Osteoblast (primary cell): ENCODE measurements around the gene SNX15. TPM values are rescaled to one million over a fixed set of nuclear protein-coding genes. Genes with fewer than 3 reads are reported as not detected.

ENCODE experiments used
- DNase-seq: peaks from one replicate; pipeline ENCODE4 v3.0.0; 2011; ENCODE audit warnings: low spot score, mixed read lengths; ENCODE audit not compliant: insufficient read length; ENCODE audit errors: missing footprints
- H2AFZ ChIP-seq: 2 replicates; pipeline ENCODE4 v1.6.0; 2011; ENCODE audit warnings: mild to moderate bottlenecking, low read length
- H3K27ac ChIP-seq: 2 replicates; pipeline ENCODE4 v1.5.1; 2011; ENCODE audit warnings: mild to moderate bottlenecking, low read depth, low read length, moderate library complexity
- H3K27me3 ChIP-seq: 2 replicates; pipeline ENCODE4 v1.6.0; 2012; ENCODE audit warnings: mild to moderate bottlenecking, control low read depth, inconsistent platforms, low read length, moderate library complexity; ENCODE audit not compliant: insufficient read depth
- H3K36me3 ChIP-seq: 2 replicates; pipeline ENCODE4 v1.5.1; 2011; ENCODE audit warnings: mild to moderate bottlenecking, low read length, control low read depth, moderate library complexity; ENCODE audit not compliant: insufficient read depth
- H3K4me1 ChIP-seq: 2 replicates; pipeline ENCODE4 v1.5.1; 2011; ENCODE audit warnings: mild to moderate bottlenecking, low read length, control low read depth, moderate library complexity; ENCODE audit not compliant: insufficient read depth
- H3K4me2 ChIP-seq: 2 replicates; pipeline ENCODE4 v1.6.0; 2011; ENCODE audit warnings: mild to moderate bottlenecking, low read length; ENCODE audit not compliant: insufficient read depth
- H3K4me3 ChIP-seq: fragments of 200-600 bp; sonication (generic); 3 replicates; pipeline ENCODE4 v1.5.1; 2012; ENCODE audit warnings: mild to moderate bottlenecking, low read length, inconsistent platforms; ENCODE audit not compliant: insufficient read depth
- H3K79me2 ChIP-seq: 2 replicates; pipeline ENCODE4 v1.6.0; 2012; ENCODE audit warnings: mild to moderate bottlenecking, low read length, control low read depth, inconsistent platforms; ENCODE audit not compliant: insufficient read depth
- H3K9me3 ChIP-seq: 2 replicates; pipeline ENCODE4 v1.5.1; 2011; ENCODE audit warnings: low read depth, low read length, control low read depth
- H4K20me1 ChIP-seq: 2 replicates; pipeline ENCODE4 v1.6.0; 2012; ENCODE audit warnings: mild to moderate bottlenecking, low read length, control low read depth; ENCODE audit not compliant: insufficient read depth
- total RNA-seq: library from RNA; depleted of rRNA; stranded (reverse); fragments of >200 nt; gene quantifications from 2 replicates; pipeline ENCODE4 v1.2.3, GENCODE V29; 2012
- TF ChIP-seq, protein P1 (sequence below): IDR thresholded peaks from 2 replicates; pipeline ENCODE4 v1.5.1; 2011; ENCODE audit warnings: mild to moderate bottlenecking, low read depth, low read length, moderate library complexity; ENCODE audit errors: extremely low read depth

The SNX15 gene
- total RNA-seq, 1 donor = 12.3 TPM

DNA sequence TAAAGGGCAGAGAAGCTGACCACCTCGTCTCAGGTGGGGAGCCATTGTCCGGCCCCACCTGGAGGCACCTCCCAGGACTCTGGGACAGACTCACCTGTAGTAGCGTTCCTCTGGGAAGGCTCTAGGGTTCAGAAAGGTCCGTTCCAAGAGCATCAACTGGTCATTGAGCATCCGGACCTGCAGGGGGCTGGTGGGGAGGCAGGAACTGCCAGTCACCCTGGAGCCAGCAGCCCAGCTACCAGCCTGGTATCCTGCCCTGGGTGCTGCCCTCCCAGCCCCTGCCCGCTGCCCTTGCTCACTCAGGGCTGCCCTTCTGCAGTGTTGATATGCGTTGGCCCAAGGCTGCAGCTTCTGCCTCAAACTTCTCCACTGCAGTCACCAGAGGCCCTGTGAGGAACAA is 18.5 kb downstream of the SNX15 start:
- Histone ChIP-seq H2AFZ (no peak overlapping the region), H3K4me1 (peaks cover 15% of the 10 kb centered on the region), H3K4me3 (no peak overlapping the region), H4K20me1 (no peaks in the 10 kb centered on the region), H3K9me3 (no peaks in the 10 kb centered on the region), H3K27ac (no peak overlapping the region), H3K27me3 (no peaks in the 10 kb centered on the region), H3K4me2 (no peak overlapping the region), H3K36me3 (peaks cover 2% of the 10 kb centered on the region), H3K79me2 (peaks cover 6% of the 10 kb centered on the region)
- TF ChIP-seq, protein P1, sequence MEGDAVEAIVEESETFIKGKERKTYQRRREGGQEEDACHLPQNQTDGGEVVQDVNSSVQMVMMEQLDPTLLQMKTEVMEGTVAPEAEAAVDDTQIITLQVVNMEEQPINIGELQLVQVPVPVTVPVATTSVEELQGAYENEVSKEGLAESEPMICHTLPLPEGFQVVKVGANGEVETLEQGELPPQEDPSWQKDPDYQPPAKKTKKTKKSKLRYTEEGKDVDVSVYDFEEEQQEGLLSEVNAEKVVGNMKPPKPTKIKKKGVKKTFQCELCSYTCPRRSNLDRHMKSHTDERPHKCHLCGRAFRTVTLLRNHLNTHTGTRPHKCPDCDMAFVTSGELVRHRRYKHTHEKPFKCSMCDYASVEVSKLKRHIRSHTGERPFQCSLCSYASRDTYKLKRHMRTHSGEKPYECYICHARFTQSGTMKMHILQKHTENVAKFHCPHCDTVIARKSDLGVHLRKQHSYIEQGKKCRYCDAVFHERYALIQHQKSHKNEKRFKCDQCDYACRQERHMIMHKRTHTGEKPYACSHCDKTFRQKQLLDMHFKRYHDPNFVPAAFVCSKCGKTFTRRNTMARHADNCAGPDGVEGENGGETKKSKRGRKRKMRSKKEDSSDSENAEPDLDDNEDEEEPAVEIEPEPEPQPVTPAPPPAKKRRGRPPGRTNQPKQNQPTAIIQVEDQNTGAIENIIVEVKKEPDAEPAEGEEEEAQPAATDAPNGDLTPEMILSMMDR = no peak
- peak; percentile 80 for DNase-seq

DNA sequence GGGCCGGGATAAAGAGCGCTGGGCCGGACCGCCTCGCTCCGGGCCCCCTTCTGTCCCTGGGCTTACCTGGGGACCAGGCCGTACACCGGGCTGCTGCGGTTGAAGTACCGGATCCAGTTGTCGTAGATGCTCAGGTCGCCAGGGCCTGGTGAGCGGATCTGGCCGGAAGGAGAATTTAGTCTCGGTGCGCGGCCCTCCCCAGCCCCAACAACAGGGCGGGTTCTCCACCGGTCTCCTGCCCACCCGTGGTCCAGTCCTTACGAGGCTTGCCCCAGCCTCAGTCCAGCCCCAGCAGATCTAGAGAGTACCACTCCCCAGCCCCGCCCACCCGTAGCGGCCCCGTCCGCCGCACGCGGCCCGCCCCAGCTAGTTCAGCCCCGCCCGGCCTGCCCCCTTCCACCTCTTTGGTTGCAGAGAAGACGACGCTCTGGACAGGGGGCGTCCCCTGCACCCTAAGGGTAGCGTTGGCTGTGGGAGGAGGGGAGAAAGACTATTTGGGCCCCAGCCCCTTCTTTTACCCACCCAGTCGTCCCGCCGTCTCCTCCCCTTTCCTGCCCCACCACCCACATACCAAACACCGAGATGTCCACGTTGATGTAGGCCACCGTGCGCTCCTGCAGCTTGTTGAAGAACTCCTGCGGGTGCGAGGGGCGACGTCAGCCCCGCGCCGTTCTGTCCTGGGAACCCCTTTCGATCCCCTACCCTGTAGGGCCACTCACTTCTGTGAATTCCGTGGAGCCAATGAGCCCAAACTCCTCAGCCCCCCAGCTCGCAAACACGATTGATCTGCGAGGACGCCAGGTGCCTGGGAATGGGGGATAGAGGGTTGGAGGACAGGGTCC is 20.6 kb downstream of the SNX15 start:
- peak overlapping the region; percentile 91 for H2AFZ ChIP-seq
- TF ChIP-seq, protein P1 = no peak
- peaks cover 2% of the 10 kb centered on the region for H3K36me3 ChIP-seq
- DNase-seq = peak; percentile 94
- peak overlapping the region; percentile 83 for H3K4me2 ChIP-seq
- peaks cover 11% of the 10 kb centered on the region for H3K4me1 ChIP-seq
- no peaks in the 10 kb centered on the region for H3K79me2 ChIP-seq
- no peaks in the 10 kb centered on the region for H3K9me3 ChIP-seq
- H3K27me3 ChIP-seq = no peaks in the 10 kb centered on the region
- H4K20me1 ChIP-seq = no peaks in the 10 kb centered on the region
- peak overlapping the region; percentile 74 for H3K4me3 ChIP-seq
- no peak overlapping the region for H3K27ac ChIP-seq

DNA sequence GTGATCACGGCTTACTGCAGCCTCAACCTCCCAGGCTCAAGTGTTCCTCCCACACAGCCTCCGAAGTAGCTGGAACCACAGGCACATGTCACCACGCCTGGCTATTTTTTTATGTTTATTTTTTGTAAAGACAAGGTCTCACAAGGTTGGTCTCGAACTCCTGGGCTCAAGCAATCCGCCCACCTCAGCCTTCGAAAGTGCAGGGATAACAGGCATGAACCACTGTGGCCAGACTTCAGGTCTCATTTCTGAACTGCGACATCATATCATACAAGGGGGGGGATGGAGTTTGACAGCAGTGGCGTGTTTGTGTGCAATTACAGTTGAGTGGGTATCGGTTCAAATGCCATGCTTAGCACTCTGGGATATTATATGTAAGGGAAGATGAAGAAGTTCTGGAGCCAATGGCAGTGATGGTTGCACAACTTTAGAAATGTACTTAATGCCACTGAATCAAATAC is 24.2 kb downstream of the SNX15 start:
- no peak overlapping the region for H3K4me3 ChIP-seq
- peak; percentile 48 for DNase-seq
- H3K4me1 ChIP-seq = peaks cover 8% of the 10 kb centered on the region
- H3K27ac ChIP-seq = no peak overlapping the region
- TF ChIP-seq, protein P1 = no peak
- no peak overlapping the region for H3K4me2 ChIP-seq
- H3K9me3 ChIP-seq = no peaks in the 10 kb centered on the region
- H3K27me3 ChIP-seq = peaks cover 6% of the 10 kb centered on the region
- H3K79me2 ChIP-seq = no peaks in the 10 kb centered on the region
- H3K36me3 ChIP-seq = no peaks in the 10 kb centered on the region
- no peaks in the 10 kb centered on the region for H4K20me1 ChIP-seq
- H2AFZ ChIP-seq = no peak overlapping the region

DNA sequence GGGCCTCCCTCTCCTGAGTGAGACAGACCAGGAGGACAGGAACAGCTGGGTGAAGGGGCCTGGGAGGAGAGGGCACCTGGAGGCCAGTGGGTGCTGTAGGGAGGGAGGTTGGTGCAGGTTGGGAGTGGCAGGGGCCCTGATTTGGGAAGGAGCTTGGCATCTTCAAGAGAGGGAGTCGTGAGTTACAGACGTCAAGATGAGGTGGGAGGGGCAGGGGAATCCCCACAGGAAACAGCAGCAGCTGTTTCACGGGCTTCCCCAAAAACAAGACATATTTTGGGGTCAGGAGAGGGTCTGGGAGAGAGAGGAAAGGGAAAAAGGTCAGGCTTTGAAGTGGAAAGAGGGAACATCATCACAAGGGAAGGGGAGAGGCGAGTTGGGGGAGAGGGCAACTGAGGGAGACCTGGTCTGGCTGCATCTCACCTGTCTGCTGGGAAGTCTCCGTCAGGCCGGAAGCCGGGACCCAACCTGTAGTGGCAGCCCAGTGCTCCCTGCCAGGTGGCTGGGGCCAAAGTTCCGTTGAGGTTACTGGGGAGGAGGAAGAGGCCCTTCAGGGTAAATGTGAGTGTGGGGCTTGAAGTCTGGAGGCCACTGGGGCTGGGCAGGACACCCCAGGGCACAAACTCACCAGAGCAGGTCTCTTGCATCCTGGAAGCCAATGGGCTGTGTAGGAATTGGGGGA is 26.7 kb downstream of the SNX15 start:
- peaks cover 6% of the 10 kb centered on the region for H3K27me3 ChIP-seq
- no peaks in the 10 kb centered on the region for H3K36me3 ChIP-seq
- no peaks in the 10 kb centered on the region for H3K79me2 ChIP-seq
- no peaks in the 10 kb centered on the region for H3K4me1 ChIP-seq
- no peak overlapping the region for H3K4me3 ChIP-seq
- TF ChIP-seq, protein P1 = no peak
- no peaks in the 10 kb centered on the region for H3K9me3 ChIP-seq
- H2AFZ ChIP-seq = no peak overlapping the region
- H4K20me1 ChIP-seq = no peaks in the 10 kb centered on the region
- peak; percentile 14 for DNase-seq
- no peak overlapping the region for H3K27ac ChIP-seq
- H3K4me2 ChIP-seq = no peak overlapping the region
